Suprapubic skin (tissue), 4 donors: Measurements from ENCODE around the gene TUBA1A. TPM values are rescaled to one million over a fixed set of nuclear protein-coding genes. Genes with fewer than 3 reads are reported as not detected.

Experiments
- DNase-seq, 2 donors: peaks; one replicate each; pipeline ENCODE4 v3.0.0-alpha.2; 2019; ENCODE audit warnings: low spot score in 2 of 2
- H3K27ac ChIP-seq: fragments of 200-600 bp; sonication (generic); one replicate; pipeline ENCODE4 v1.5.1; 2019
- H3K27me3 ChIP-seq: fragments of 200-600 bp; sonication (generic); one replicate; pipeline ENCODE4 v1.5.1; 2019
- H3K36me3 ChIP-seq: fragments of 200-600 bp; sonication (generic); one replicate; pipeline ENCODE4 v1.5.1; 2019
- H3K4me1 ChIP-seq: fragments of 200-600 bp; sonication (generic); one replicate; pipeline ENCODE4 v1.5.1; 2019
- H3K4me3 ChIP-seq: fragments of 200-600 bp; sonication (generic); one replicate; pipeline ENCODE4 v1.5.1; 2019; ENCODE audit warnings: mild to moderate bottlenecking
- H3K9me3 ChIP-seq: fragments of 200-600 bp; sonication (generic); one replicate; pipeline ENCODE4 v1.5.1; 2019
- CTCF ChIP-seq, 2 donors: fragments of 200-600 bp in 1 of 2; fragments of 450-650 bp in 1 of 2; sonication (generic) in 1 of 2; IDR thresholded peaks; one replicate each; pipeline ENCODE4 v1.5.1; 2016 to 2019; ENCODE audit warnings: antibody characterized with exemption in 2 of 2, mild to moderate bottlenecking in 1 of 2, moderate library complexity in 1 of 2
- EP300 ChIP-seq: sonication (generic); formaldehyde crosslinking; IDR thresholded peaks from one replicate; pipeline ENCODE4 v1.6.1; 2017; ENCODE audit warnings: antibody characterized with exemption
- POLR2A ChIP-seq, 2 donors: fragments of 450-650 bp; IDR thresholded peaks; one replicate each; pipeline ENCODE4 v1.6.1; 2017; ENCODE audit warnings: antibody characterized with exemption in 2 of 2, mild to moderate bottlenecking in 2 of 2, moderate library complexity in 2 of 2
- POLR2AphosphoS5 ChIP-seq, 3 donors: sonication (generic); formaldehyde crosslinking; IDR thresholded peaks; one replicate each; pipeline ENCODE4 v1.6.1; 2017; ENCODE audit warnings: antibody characterized with exemption in 3 of 3
- WGBS: methylation state at CpG from one replicate; pipeline ENCODE4 v1.1.5; 2018; 5-methylcytosine and 5-hydroxymethylcytosine counted together
- total RNA-seq, 4 donors: library from RNA; depleted of rRNA; stranded (reverse); fragments of >200 nt; gene quantifications; one replicate each; pipeline ENCODE4 v1.1.0, GENCODE V29; 2016

TUBA1A gene
- total RNA-seq, 4 donors from 2014 or later: 70.0 to 251 (median 181) TPM

- WGBS: 100% methylated on average over 2 of the region's 2 CpGs
- DNase-seq: no peak
- no peaks in the 10 kb centered on the region for H3K4me1 ChIP-seq
- H3K9me3 ChIP-seq: no peaks in the 10 kb centered on the region
- no peak overlapping the region for H3K4me3 ChIP-seq
- H3K27ac ChIP-seq: no peak overlapping the region
- no peaks in the 10 kb centered on the region for H3K27me3 ChIP-seq
- TF ChIP-seq EP300 (no peak), CTCF (IDR thresholded peaks at IDR 0.05) (no peak), POLR2A (IDR thresholded peaks at IDR 0.05) (no peak), POLR2AphosphoS5 (IDR thresholded peaks at IDR 0.05) (no peak)
- H3K36me3 ChIP-seq: no peaks in the 10 kb centered on the region
Observed at GRCh38 chr12:49147384-49147783, 41.5 kb downstream of the TUBA1A start.

DNA sequence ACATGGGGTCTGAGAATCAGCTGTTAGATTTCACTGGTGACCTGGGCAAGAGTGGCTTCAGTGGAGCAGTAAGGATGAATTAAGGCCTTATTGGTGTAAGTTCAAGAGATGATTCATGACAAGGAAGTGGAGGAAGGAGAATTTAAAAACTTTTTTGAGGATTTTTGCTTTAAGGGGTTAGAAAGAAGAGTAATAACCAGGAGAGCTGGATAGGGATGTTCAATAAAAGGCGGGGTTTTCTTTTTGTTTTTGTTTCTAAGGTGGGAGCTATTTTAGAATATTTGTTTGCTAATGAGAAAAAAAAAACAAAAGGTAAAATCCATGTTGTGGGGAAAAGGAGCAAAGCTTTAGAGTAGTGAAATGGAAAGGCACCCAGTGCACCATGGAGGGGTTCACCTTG lies 42.5 kb downstream of the TUBA1A start:
- H3K4me1 ChIP-seq: no peaks in the 10 kb centered on the region
- no peak for TF ChIP-seq POLR2AphosphoS5 (IDR thresholded peaks at IDR 0.05)
- TF ChIP-seq CTCF (IDR thresholded peaks at IDR 0.05): no peak
- no peak for TF ChIP-seq EP300
- no peak for TF ChIP-seq POLR2A (IDR thresholded peaks at IDR 0.05)
- H3K36me3 ChIP-seq: no peaks in the 10 kb centered on the region
- H3K27ac ChIP-seq: no peak overlapping the region
- WGBS: 100% methylated on average over 1 of the region's 1 CpG
- no peaks in the 10 kb centered on the region for H3K27me3 ChIP-seq
- H3K4me3 ChIP-seq: no peak overlapping the region
- H3K9me3 ChIP-seq: no peaks in the 10 kb centered on the region
- DNase-seq: no peak

DNA sequence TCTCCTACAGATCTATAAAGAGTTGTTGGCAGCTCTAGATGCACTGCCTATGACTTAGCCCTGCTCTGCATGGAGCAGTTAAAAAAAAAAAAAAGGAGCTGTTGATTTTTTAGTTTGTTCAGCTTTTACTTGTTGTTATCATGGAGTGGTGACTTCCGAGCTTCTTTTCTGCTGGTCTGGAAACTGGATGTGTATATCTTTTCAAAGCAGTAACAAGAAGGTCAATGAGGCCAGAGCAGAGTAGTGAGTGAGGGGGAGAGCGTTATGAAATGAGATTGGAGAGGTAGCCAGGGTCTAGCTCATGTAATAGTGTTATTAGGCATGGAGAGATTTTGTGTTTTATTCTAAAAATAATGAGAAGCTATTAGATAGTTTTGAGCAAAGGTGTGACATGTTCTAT lies 44.5 kb downstream of the TUBA1A start:
- H3K36me3 ChIP-seq: no peaks in the 10 kb centered on the region
- WGBS: 83% methylated on average over 2 of the region's 2 CpGs
- H3K27me3 ChIP-seq: no peaks in the 10 kb centered on the region
- H3K27ac ChIP-seq: no peak overlapping the region
- H3K4me3 ChIP-seq: no peak overlapping the region
- no peak for DNase-seq
- H3K9me3 ChIP-seq: no peaks in the 10 kb centered on the region
- H3K4me1 ChIP-seq: no peaks in the 10 kb centered on the region
- TF ChIP-seq CTCF (IDR thresholded peaks at IDR 0.05) (no peak), POLR2AphosphoS5 (IDR thresholded peaks at IDR 0.05) (no peak), POLR2A (IDR thresholded peaks at IDR 0.05) (no peak)

GRCh38 chr12:49138999-49139398 lies 49.9 kb downstream of the TUBA1A start:
- no peak overlapping the region for H3K27ac ChIP-seq
- 88% methylated on average over 2 of the region's 2 CpGs for WGBS
- TF ChIP-seq POLR2A (IDR thresholded peaks at IDR 0.05): no peak
- TF ChIP-seq EP300: no peak
- TF ChIP-seq CTCF (IDR thresholded peaks at IDR 0.05): no peak
- TF ChIP-seq POLR2AphosphoS5 (IDR thresholded peaks at IDR 0.05): no peak

GRCh38 chr12:49138587-49138986 lies 50.3 kb downstream of the TUBA1A start:
- WGBS: 47% methylated on average over 2 of the region's 2 CpGs
- Histone ChIP-seq H3K4me1 (peaks cover 1% of the 10 kb centered on the region), H3K4me3 (no peak overlapping the region), H3K36me3 (no peaks in the 10 kb centered on the region), H3K9me3 (no peaks in the 10 kb centered on the region), H3K27ac (no peak overlapping the region), H3K27me3 (no peaks in the 10 kb centered on the region)
- TF ChIP-seq EP300: no peak
- no peak for TF ChIP-seq CTCF (IDR thresholded peaks at IDR 0.05)
- no peak for TF ChIP-seq POLR2A (IDR thresholded peaks at IDR 0.05)
- TF ChIP-seq POLR2AphosphoS5 (IDR thresholded peaks at IDR 0.05): no peak
- no peak for DNase-seq

More at GRCh38 chr12:49138999-49139398, 49.9 kb downstream of the TUBA1A start:
- H3K4me3 ChIP-seq: no peak overlapping the region
- no peaks in the 10 kb centered on the region for H3K27me3 ChIP-seq
- no peaks in the 10 kb centered on the region for H3K9me3 ChIP-seq
- DNase-seq: no peak
- no peaks in the 10 kb centered on the region for H3K4me1 ChIP-seq
- H3K36me3 ChIP-seq: no peaks in the 10 kb centered on the region
